ENCODE results near the gene MEIS1. TPM values are rescaled to one million over a fixed set of nuclear protein-coding genes. Genes with fewer than 3 reads are reported as not detected.

Gene MEIS1
- total RNA-seq, 1 experiment from 2014 or later, result 89.4 TPM

GRCh38 chr2:66443186-66443978 is 8.5 kb downstream of the MEIS1 start:
- H3K27me3 ChIP-seq (replicated peaks; ENCODE audit: insufficient read depth, low read depth, low read length, poor library complexity), result no peaks in the 10 kb centered on the region
- POLR2A ChIA-PET (ENCODE audit: low non-redundant PET), result no interaction called here
- CTCF ChIA-PET, result no interaction called here
- no peaks in the 10 kb centered on the region for H3K9me3 ChIP-seq (ENCODE audit: low read depth, low read length, poor library complexity, severe bottlenecking)
- peaks cover 52% of the 10 kb centered on the region for H3K4me1 ChIP-seq (ENCODE audit: insufficient read depth, low read length, poor library complexity, severe bottlenecking)
- BruUV-seq (replicated peaks), result no TSS peak
- H3K4me3 ChIP-seq (ENCODE audit: low read depth, low read length, poor library complexity, severe bottlenecking), result no peak overlapping the region
- TF ChIP-seq EZH2 (IDR thresholded peaks at IDR 0.05; ENCODE audit: borderline replicate concordance, low read depth, low read length, poor library complexity, severe bottlenecking), result no peak
- TF ChIP-seq, protein P1, sequence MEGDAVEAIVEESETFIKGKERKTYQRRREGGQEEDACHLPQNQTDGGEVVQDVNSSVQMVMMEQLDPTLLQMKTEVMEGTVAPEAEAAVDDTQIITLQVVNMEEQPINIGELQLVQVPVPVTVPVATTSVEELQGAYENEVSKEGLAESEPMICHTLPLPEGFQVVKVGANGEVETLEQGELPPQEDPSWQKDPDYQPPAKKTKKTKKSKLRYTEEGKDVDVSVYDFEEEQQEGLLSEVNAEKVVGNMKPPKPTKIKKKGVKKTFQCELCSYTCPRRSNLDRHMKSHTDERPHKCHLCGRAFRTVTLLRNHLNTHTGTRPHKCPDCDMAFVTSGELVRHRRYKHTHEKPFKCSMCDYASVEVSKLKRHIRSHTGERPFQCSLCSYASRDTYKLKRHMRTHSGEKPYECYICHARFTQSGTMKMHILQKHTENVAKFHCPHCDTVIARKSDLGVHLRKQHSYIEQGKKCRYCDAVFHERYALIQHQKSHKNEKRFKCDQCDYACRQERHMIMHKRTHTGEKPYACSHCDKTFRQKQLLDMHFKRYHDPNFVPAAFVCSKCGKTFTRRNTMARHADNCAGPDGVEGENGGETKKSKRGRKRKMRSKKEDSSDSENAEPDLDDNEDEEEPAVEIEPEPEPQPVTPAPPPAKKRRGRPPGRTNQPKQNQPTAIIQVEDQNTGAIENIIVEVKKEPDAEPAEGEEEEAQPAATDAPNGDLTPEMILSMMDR (conservative IDR thresholded peaks at IDR 0.05; ENCODE audit: low read depth, low read length), result no peak
- H3K27ac ChIP-seq (ENCODE audit: low read depth, low read length, poor library complexity, severe bottlenecking), result peak overlapping the region; percentile 14
- no peak for DNase-seq (ENCODE audit: low spot score)
- intact Hi-C loops (cut with micrococcal nuclease; ENCODE audit: unreplicated experiment), result no loop called here
- H3K36me3 ChIP-seq (ENCODE audit: insufficient read depth, low read length, poor library complexity, severe bottlenecking), result peaks cover 94% of the 10 kb centered on the region

DNA sequence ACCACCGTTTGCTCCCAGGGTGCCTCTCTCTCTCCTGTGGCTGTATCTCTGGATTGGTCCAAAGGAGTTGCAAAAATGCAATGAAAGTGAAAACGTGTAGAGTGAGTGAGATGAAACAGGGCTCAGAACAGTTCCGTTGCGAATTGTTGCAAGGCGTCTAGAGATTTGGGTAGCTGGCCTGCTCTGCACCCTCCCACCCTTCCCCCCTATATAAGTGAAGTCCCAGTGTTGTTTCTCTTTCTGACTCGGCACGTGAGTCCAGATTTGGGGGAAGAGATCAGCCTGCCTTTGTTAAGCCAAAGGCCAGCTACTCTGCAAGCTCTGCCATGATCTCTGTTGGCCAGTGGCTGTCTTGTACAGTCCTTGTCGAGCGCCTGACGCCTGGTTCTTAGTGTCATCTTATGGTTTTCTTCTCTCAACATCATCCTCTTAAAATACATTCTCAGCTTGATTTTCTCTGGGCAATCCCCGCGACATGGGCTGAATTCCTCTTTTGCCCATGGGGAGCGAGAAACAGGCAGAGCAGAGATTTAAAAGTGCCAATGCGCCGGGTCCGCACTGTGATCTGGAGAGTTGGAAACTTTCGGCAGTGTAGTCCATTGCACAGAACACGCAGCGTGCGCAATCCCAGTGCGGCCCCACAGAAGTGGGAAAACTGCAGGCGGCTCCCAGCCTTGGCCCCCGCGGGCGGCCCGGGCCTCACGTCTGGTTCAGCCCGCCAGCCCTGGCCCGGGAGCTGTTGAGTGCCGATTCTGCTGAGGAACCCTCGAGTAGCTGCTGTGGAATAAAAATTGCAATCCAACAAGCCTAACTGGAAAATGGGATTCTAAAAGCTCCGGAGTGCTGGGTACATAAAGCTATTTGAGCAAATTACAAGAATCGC is 9.3 kb downstream of the MEIS1 start:
- intact Hi-C loops (cut with micrococcal nuclease; ENCODE audit: unreplicated experiment), result no loop called here
- TF ChIP-seq, protein P1 (conservative IDR thresholded peaks at IDR 0.05; ENCODE audit: low read depth, low read length), result no peak
- TF ChIP-seq EZH2 (IDR thresholded peaks at IDR 0.05; ENCODE audit: borderline replicate concordance, low read depth, low read length, poor library complexity, severe bottlenecking), result no peak
- CTCF ChIA-PET, result no interaction called here
- peaks cover 94% of the 10 kb centered on the region for H3K36me3 ChIP-seq (ENCODE audit: insufficient read depth, low read length, poor library complexity, severe bottlenecking)
- peaks cover 60% of the 10 kb centered on the region for H3K4me1 ChIP-seq (ENCODE audit: insufficient read depth, low read length, poor library complexity, severe bottlenecking)
- H3K9me3 ChIP-seq (ENCODE audit: low read depth, low read length, poor library complexity, severe bottlenecking), result no peaks in the 10 kb centered on the region
- no peak overlapping the region for H3K4me3 ChIP-seq (ENCODE audit: low read depth, low read length, poor library complexity, severe bottlenecking)
- no peaks in the 10 kb centered on the region for H3K27me3 ChIP-seq (replicated peaks; ENCODE audit: insufficient read depth, low read depth, low read length, poor library complexity)
- no TSS peak for BruUV-seq (replicated peaks)
- peak overlapping the region; percentile 14 for H3K27ac ChIP-seq (ENCODE audit: low read depth, low read length, poor library complexity, severe bottlenecking)
- DNase-seq (ENCODE audit: low spot score), result no peak
- POLR2A ChIA-PET (ENCODE audit: low non-redundant PET), result no interaction called here

- Histone ChIP-seq H3K9me3 (ENCODE audit: low read depth, low read length, poor library complexity, severe bottlenecking) (no peaks in the 10 kb centered on the region), H3K27ac (ENCODE audit: low read depth, low read length, poor library complexity, severe bottlenecking) (peak overlapping the region; percentile 49), H3K4me3 (ENCODE audit: low read depth, low read length, poor library complexity, severe bottlenecking) (no peak overlapping the region), H3K4me1 (ENCODE audit: insufficient read depth, low read length, poor library complexity, severe bottlenecking) (peaks cover 60% of the 10 kb centered on the region), H3K27me3 (replicated peaks; ENCODE audit: insufficient read depth, low read depth, low read length, poor library complexity) (no peaks in the 10 kb centered on the region), H3K36me3 (ENCODE audit: insufficient read depth, low read length, poor library complexity, severe bottlenecking) (peaks cover 93% of the 10 kb centered on the region)
- TF ChIP-seq, protein P1 (conservative IDR thresholded peaks at IDR 0.05; ENCODE audit: low read depth, low read length), result no peak
- no peak for TF ChIP-seq EZH2 (IDR thresholded peaks at IDR 0.05; ENCODE audit: borderline replicate concordance, low read depth, low read length, poor library complexity, severe bottlenecking)
- intact Hi-C loops (cut with micrococcal nuclease; ENCODE audit: unreplicated experiment), result no loop called here
- BruUV-seq (replicated peaks), result no TSS peak
- no peak for DNase-seq (ENCODE audit: low spot score)
- ChIA-PET CTCF (no interaction called here), POLR2A (ENCODE audit: low non-redundant PET) (no interaction called here)
Observed at GRCh38 chr2:66445076-66445924, 10.4 kb downstream of the MEIS1 start.
